ENCODE data around the gene C1orf21.

The C1orf21 gene

GRCh38 chr1:184660462-184661191 lies 273.8 kb downstream of the C1orf21 start:
- TF ChIP-seq POLR2AphosphoS5 (IDR thresholded peaks at IDR 0.05; ENCODE audit: low read depth, low read length) (no peak), POLR2A (IDR thresholded peaks at IDR 0.05; ENCODE audit: low read depth, low read length) (no peak), TAF1 (IDR thresholded peaks at IDR 0.05; ENCODE audit: borderline replicate concordance, low read depth, low read length) (no peak)
- no peak for FAIRE-seq
- no peak for DNase-seq (ENCODE audit: insufficient read length)

- DNase-seq (ENCODE audit: insufficient read length) (no peak), FAIRE-seq (no peak)
- TF ChIP-seq POLR2A (IDR thresholded peaks at IDR 0.05; ENCODE audit: low read depth, low read length) (no peak), TAF1 (IDR thresholded peaks at IDR 0.05; ENCODE audit: borderline replicate concordance, low read depth, low read length) (no peak), POLR2AphosphoS5 (IDR thresholded peaks at IDR 0.05; ENCODE audit: low read depth, low read length) (no peak)
Observed at GRCh38 chr1:184661801-184662200, 275.0 kb downstream of the C1orf21 start.

- DNase-seq (ENCODE audit: insufficient read length) (peak; percentile 64), FAIRE-seq (peak; percentile 77)
- TF ChIP-seq POLR2A (IDR thresholded peaks at IDR 0.05; ENCODE audit: low read depth, low read length) (no peak), POLR2AphosphoS5 (IDR thresholded peaks at IDR 0.05; ENCODE audit: low read depth, low read length) (no peak), TAF1 (IDR thresholded peaks at IDR 0.05; ENCODE audit: borderline replicate concordance, low read depth, low read length) (no peak)
Observed at GRCh38 chr1:184664042-184664660, 277.3 kb downstream of the C1orf21 start.

- TF ChIP-seq POLR2A (IDR thresholded peaks at IDR 0.05; ENCODE audit: low read depth, low read length) (no peak), POLR2AphosphoS5 (IDR thresholded peaks at IDR 0.05; ENCODE audit: low read depth, low read length) (no peak)
- FAIRE-seq (no peak), DNase-seq (ENCODE audit: insufficient read length) (no peak)
Observed at GRCh38 chr1:184664661-184665060, 277.8 kb downstream of the C1orf21 start.

GRCh38 chr1:184665360-184665759 lies 278.5 kb downstream of the C1orf21 start:
- TF ChIP-seq POLR2AphosphoS5 (IDR thresholded peaks at IDR 0.05; ENCODE audit: low read depth, low read length) (no peak), POLR2A (IDR thresholded peaks at IDR 0.05; ENCODE audit: low read depth, low read length) (no peak), TAF1 (IDR thresholded peaks at IDR 0.05; ENCODE audit: borderline replicate concordance, low read depth, low read length) (no peak)
- FAIRE-seq (no peak), DNase-seq (ENCODE audit: insufficient read length) (no peak)

GRCh38 chr1:184669391-184669790 lies 282.6 kb downstream of the C1orf21 start:
- no peak for TF ChIP-seq POLR2A (IDR thresholded peaks at IDR 0.05; ENCODE audit: low read depth, low read length)
- TF ChIP-seq POLR2AphosphoS5 (IDR thresholded peaks at IDR 0.05; ENCODE audit: low read depth, low read length): no peak
- TF ChIP-seq TAF1 (IDR thresholded peaks at IDR 0.05; ENCODE audit: borderline replicate concordance, low read depth, low read length): no peak
- FAIRE-seq (no peak), DNase-seq (ENCODE audit: insufficient read length) (no peak)

- FAIRE-seq (no peak), DNase-seq (ENCODE audit: insufficient read length) (no peak)
- TF ChIP-seq POLR2A (IDR thresholded peaks at IDR 0.05; ENCODE audit: low read depth, low read length) (no peak), POLR2AphosphoS5 (IDR thresholded peaks at IDR 0.05; ENCODE audit: low read depth, low read length) (no peak), TAF1 (IDR thresholded peaks at IDR 0.05; ENCODE audit: borderline replicate concordance, low read depth, low read length) (no peak)
Observed at GRCh38 chr1:184672013-184672726, 285.3 kb downstream of the C1orf21 start.

- DNase-seq (ENCODE audit: insufficient read length) (no peak), FAIRE-seq (no peak)
- TF ChIP-seq POLR2AphosphoS5 (IDR thresholded peaks at IDR 0.05; ENCODE audit: low read depth, low read length) (no peak), TAF1 (IDR thresholded peaks at IDR 0.05; ENCODE audit: borderline replicate concordance, low read depth, low read length) (no peak), POLR2A (IDR thresholded peaks at IDR 0.05; ENCODE audit: low read depth, low read length) (no peak)
Observed at GRCh38 chr1:184673305-184673704, 286.5 kb downstream of the C1orf21 start.

- TF ChIP-seq TAF1 (IDR thresholded peaks at IDR 0.05; ENCODE audit: borderline replicate concordance, low read depth, low read length) (no peak), POLR2A (IDR thresholded peaks at IDR 0.05; ENCODE audit: low read depth, low read length) (no peak), POLR2AphosphoS5 (IDR thresholded peaks at IDR 0.05; ENCODE audit: low read depth, low read length) (no peak)
- no peak for DNase-seq (ENCODE audit: insufficient read length)
- no peak for FAIRE-seq
Observed at GRCh38 chr1:184677344-184677743, 290.5 kb downstream of the C1orf21 start.
